ENCODE results near the gene VLDLR.

- no peak for TF ChIP-seq EZH2 (IDR thresholded peaks at IDR 0.05; ENCODE audit: low read length, unreplicated experiment)
- TF ChIP-seq CTCF (conservative IDR thresholded peaks at IDR 0.05; ENCODE audit: low read depth, low read length), result no peak
These were observed 75.9 kb downstream of the VLDLR start for GRCh38 chr9:2697492-2697891.

Measured in PC-3 (cell line).